Lower leg skin (tissue), 3 donors: ENCODE results near the gene FOXP4.

Experiments used
- CTCF ChIP-seq, 3 donors: fragments of 450-650 bp; IDR thresholded peaks; one replicate each; pipeline ENCODE4 v1.5.1; 2016; ENCODE audit warnings: antibody characterized with exemption in 3 of 3, mild to moderate bottlenecking in 3 of 3, moderate library complexity in 2 of 3
- POLR2A ChIP-seq, 2 donors: fragments of 450-650 bp; IDR thresholded peaks; one replicate each; pipeline ENCODE4 v1.6.1; 2016 to 2017; ENCODE audit warnings: antibody characterized with exemption in 2 of 2, mild to moderate bottlenecking in 1 of 2, moderate library complexity in 1 of 2

DNA sequence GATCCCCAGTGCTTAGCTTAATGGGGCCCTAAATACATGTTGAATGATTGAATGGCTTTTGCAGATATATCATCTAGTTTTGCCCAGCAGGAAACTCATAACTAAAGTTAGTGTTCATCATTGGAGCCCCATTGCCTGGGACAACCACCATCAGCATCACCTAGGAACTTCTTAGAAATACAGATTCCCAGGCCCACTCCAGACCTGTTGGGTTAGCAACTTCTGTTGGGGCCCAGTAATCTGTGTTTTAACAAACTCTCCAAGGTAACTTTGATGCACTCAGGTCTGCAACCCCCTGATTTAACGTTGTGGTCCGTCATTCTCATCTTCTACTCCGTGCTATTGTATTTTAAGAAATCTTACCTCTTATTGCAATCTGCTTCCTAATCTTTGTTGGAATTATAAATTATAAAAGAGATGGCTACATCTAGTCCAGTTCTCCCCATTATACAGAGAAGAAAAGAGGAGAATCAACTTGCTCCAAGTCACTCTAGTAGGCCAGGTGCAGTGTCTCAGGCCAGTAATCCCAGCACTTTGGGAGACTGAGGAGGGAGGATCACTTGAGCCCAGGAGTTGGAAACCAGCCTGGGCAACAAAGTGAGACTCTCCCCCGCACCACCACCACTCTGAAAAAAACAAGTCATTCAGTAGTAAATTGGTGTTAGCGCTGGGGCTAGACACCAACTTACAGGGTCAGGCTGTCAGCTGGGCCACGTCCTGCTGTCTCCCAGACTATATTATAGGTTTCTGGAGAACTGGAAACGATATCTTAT is 13.7 kb downstream of the FOXP4 start:
- TF ChIP-seq CTCF (IDR thresholded peaks at IDR 0.05) (no peak), POLR2A (IDR thresholded peaks at IDR 0.05) (no peak)
